Uterus (tissue), 2 donors: ENCODE data around the gene SRA1.

Experiments
- POLR2A ChIP-seq, 2 donors: fragments of 450-650 bp; IDR thresholded peaks; one replicate each; pipeline ENCODE4 v1.6.1; 2016; ENCODE audit warnings: antibody characterized with exemption in 2 of 2, mild to moderate bottlenecking in 1 of 2, moderate library complexity in 1 of 2
- TF ChIP-seq, protein P1 (sequence below), 4 experiments: fragments of 200-600 bp in 2 of 4; fragments of 450-650 bp in 2 of 4; sonication (generic) in 2 of 4; IDR thresholded peaks; one replicate each; pipeline ENCODE4 v1.5.1; 2016 to 2019; ENCODE audit warnings: antibody characterized with exemption in 4 of 4, mild to moderate bottlenecking in 2 of 4, moderate library complexity in 1 of 4

- TF ChIP-seq, protein P1, sequence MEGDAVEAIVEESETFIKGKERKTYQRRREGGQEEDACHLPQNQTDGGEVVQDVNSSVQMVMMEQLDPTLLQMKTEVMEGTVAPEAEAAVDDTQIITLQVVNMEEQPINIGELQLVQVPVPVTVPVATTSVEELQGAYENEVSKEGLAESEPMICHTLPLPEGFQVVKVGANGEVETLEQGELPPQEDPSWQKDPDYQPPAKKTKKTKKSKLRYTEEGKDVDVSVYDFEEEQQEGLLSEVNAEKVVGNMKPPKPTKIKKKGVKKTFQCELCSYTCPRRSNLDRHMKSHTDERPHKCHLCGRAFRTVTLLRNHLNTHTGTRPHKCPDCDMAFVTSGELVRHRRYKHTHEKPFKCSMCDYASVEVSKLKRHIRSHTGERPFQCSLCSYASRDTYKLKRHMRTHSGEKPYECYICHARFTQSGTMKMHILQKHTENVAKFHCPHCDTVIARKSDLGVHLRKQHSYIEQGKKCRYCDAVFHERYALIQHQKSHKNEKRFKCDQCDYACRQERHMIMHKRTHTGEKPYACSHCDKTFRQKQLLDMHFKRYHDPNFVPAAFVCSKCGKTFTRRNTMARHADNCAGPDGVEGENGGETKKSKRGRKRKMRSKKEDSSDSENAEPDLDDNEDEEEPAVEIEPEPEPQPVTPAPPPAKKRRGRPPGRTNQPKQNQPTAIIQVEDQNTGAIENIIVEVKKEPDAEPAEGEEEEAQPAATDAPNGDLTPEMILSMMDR (IDR thresholded peaks at IDR 0.05), result no peak
- no peak for TF ChIP-seq POLR2A (IDR thresholded peaks at IDR 0.05)
Observed at GRCh38 chr5:140540227-140540626, 17.0 kb downstream of the SRA1 start.
